MV-4-11 (cell line): ENCODE data around the gene FAM163B.

Experiments
- DNase-seq: peaks from one replicate; lab custom pipeline; 2025; lab: John Stamatoyannopoulos, UW

Gene FAM163B

GRCh38 chr9:133599470-133600173 lies 9.6 kb downstream of the FAM163B start:
- DNase-seq: no peak

GRCh38 chr9:133598978-133599377 lies 10.2 kb downstream of the FAM163B start:
- DNase-seq: no peak

- no peak for DNase-seq
Observed at GRCh38 chr9:133597316-133597957, 11.8 kb downstream of the FAM163B start.

- no peak for DNase-seq
Observed at GRCh38 chr9:133595910-133596309, 13.3 kb downstream of the FAM163B start.

- no peak for DNase-seq
Observed at GRCh38 chr9:133594310-133594709, 14.9 kb downstream of the FAM163B start.

- DNase-seq: no peak
Observed at GRCh38 chr9:133593587-133594253, 15.5 kb downstream of the FAM163B start.

GRCh38 chr9:133592731-133593409 lies 16.3 kb downstream of the FAM163B start:
- DNase-seq: no peak

- no peak for DNase-seq
Observed at GRCh38 chr9:133591985-133592384, 17.2 kb downstream of the FAM163B start.

- no peak for DNase-seq
Observed at GRCh38 chr9:133591116-133591910, 17.9 kb downstream of the FAM163B start.

- no peak for DNase-seq
Observed at GRCh38 chr9:133590231-133590855, 18.8 kb downstream of the FAM163B start.

- DNase-seq: no peak
Observed at GRCh38 chr9:133589454-133590227, 19.5 kb downstream of the FAM163B start.

- no peak for DNase-seq
Observed at GRCh38 chr9:133587466-133587865, 21.7 kb downstream of the FAM163B start.

GRCh38 chr9:133587051-133587450 lies 22.1 kb downstream of the FAM163B start:
- DNase-seq: no peak

GRCh38 chr9:133585481-133586351 lies 23.5 kb downstream of the FAM163B start:
- DNase-seq: no peak

GRCh38 chr9:133584559-133585476 lies 24.4 kb downstream of the FAM163B start:
- no peak for DNase-seq

- DNase-seq: no peak
Observed at GRCh38 chr9:133584167-133584558, 25.0 kb downstream of the FAM163B start.

GRCh38 chr9:133583586-133583985 lies 25.6 kb downstream of the FAM163B start:
- no peak for DNase-seq

GRCh38 chr9:133583111-133583510 lies 26.1 kb downstream of the FAM163B start:
- no peak for DNase-seq
